RCC 7860 (cell line): ENCODE data around the gene TLR9.

ENCODE experiments used
- DNase-seq: peaks from one replicate; pipeline ENCODE4 v3.0.0-alpha.2; 2015; ENCODE audit warnings: low spot score
- FAIRE-seq: peaks from 2 replicates; lab custom pipeline; 2012; peaks lifted over from hg19 to GRCh38; lab: Jason Lieb, UNC

The TLR9 gene

GRCh38 chr3:52175416-52176179, 49.8 kb downstream of the TLR9 start:
- no peak for FAIRE-seq
- no peak for DNase-seq

GRCh38 chr3:52174896-52175295, 50.5 kb downstream of the TLR9 start:
- FAIRE-seq (no peak), DNase-seq (no peak)

- FAIRE-seq (no peak), DNase-seq (no peak)
Observed at GRCh38 chr3:52173101-52173500, 52.3 kb downstream of the TLR9 start.

GRCh38 chr3:52172262-52172757, 53.1 kb downstream of the TLR9 start:
- DNase-seq = no peak
- no peak for FAIRE-seq

- FAIRE-seq = no peak
- DNase-seq = no peak
Observed at GRCh38 chr3:52171514-52172261, 53.8 kb downstream of the TLR9 start.
